CD14-positive monocyte (primary cell): ENCODE measurements around the gene ZYX. TPM values are rescaled to one million over a fixed set of nuclear protein-coding genes. Genes with fewer than 3 reads are reported as not detected.

Experiments used
- DNase-seq, 3 donors: peaks; one replicate each; pipeline ENCODE4 v3.0.0-alpha.2; 2011 to 2022
- H2AFZ ChIP-seq: 2 replicates; pipeline ENCODE4 v1.6.0; 2012; ENCODE audit warnings: mild to moderate bottlenecking, low read depth, low read length, inconsistent platforms; ENCODE audit not compliant: insufficient read depth, poor library complexity, severe bottlenecking
- H3K27ac ChIP-seq, 2 donors: 1 replicate in 1 of 2; 2 replicates in 1 of 2; pipeline ENCODE4 v1.5.1; 2012 to 2013; ENCODE audit warnings: low read length in 2 of 2, control low read depth in 1 of 2, inconsistent platforms in 1 of 2, low read depth in 1 of 2, mild to moderate bottlenecking in 1 of 2
- H3K27me3 ChIP-seq, 2 donors: one replicate each; pipeline versions ENCODE4 v1.6.0 to v1.6.1; 2011 to 2013; ENCODE audit warnings: low read length in 2 of 2; ENCODE audit not compliant: control insufficient read depth in 2 of 2, insufficient read depth in 2 of 2
- H3K36me3 ChIP-seq, 2 donors: replicated peaks in 1 of 2; 1 replicate in 1 of 2; 2 replicates in 1 of 2; pipeline versions ENCODE4 v1.5.1 to v1.6.1; 2012 to 2013; ENCODE audit warnings: low read length in 2 of 2, control low read depth in 1 of 2, inconsistent platforms in 1 of 2, mild to moderate bottlenecking in 1 of 2; ENCODE audit not compliant: insufficient read depth in 2 of 2, control insufficient read depth in 1 of 2
- H3K4me1 ChIP-seq, 2 donors: 1 replicate in 1 of 2; 2 replicates in 1 of 2; pipeline versions ENCODE4 v1.5.1 to v1.6.1; 2012 to 2013; ENCODE audit warnings: low read length in 2 of 2, control low read depth in 1 of 2, inconsistent platforms in 1 of 2, mild to moderate bottlenecking in 1 of 2, moderate library complexity in 1 of 2; ENCODE audit not compliant: insufficient read depth in 2 of 2, control insufficient read depth in 1 of 2
- H3K4me2 ChIP-seq: replicated peaks from 2 replicates; pipeline ENCODE3; 2012; ENCODE audit warnings: low read length, moderate library complexity, mild to moderate bottlenecking; ENCODE audit not compliant: poor library complexity, severe bottlenecking; ENCODE audit errors: extremely low read depth
- H3K4me3 ChIP-seq, 3 experiments: fragments of 200-600 bp in 1 of 3; sonication (generic) in 1 of 3; replicated peaks in 1 of 3; 1 replicate in 2 of 3; 2 replicates in 1 of 3; pipeline ENCODE4 v1.5.1; 2011 to 2013; ENCODE audit warnings: low read length in 3 of 3, mild to moderate bottlenecking in 3 of 3, control low read depth in 2 of 3, low read depth in 2 of 3, inconsistent platforms in 1 of 3, moderate library complexity in 1 of 3
- H3K79me2 ChIP-seq: 2 replicates; pipeline ENCODE4 v1.6.0; 2012; ENCODE audit warnings: mild to moderate bottlenecking, control low read depth, inconsistent platforms, low read length, moderate library complexity; ENCODE audit not compliant: insufficient read depth
- H3K9ac ChIP-seq: 2 replicates; pipeline ENCODE4 v1.6.0; 2017; ENCODE audit warnings: low read length, mild to moderate bottlenecking; ENCODE audit not compliant: insufficient read depth, poor library complexity, severe bottlenecking
- H3K9me3 ChIP-seq, 2 donors: replicated peaks in 1 of 2; 1 replicate in 1 of 2; 2 replicates in 1 of 2; pipeline versions ENCODE4 v1.5.1 to v1.6.1; 2012 to 2013; ENCODE audit warnings: low read length in 2 of 2, control low read depth in 1 of 2; ENCODE audit not compliant: control insufficient read depth in 1 of 2, insufficient read depth in 1 of 2
- H4K20me1 ChIP-seq: 2 replicates; pipeline ENCODE4 v1.6.0; 2012; ENCODE audit warnings: mild to moderate bottlenecking, low read length, control low read depth, moderate library complexity; ENCODE audit not compliant: insufficient read depth
- H3K27ac Mint-ChIP-seq, 7 donors: one replicate each; pipeline ENCODE4 v1.8.0; 2020; ENCODE audit warnings: mild to moderate bottlenecking in 7 of 7, mixed read lengths in 7 of 7, moderate library complexity in 6 of 7, inconsistent platforms in 2 of 7
- H3K27me3 Mint-ChIP-seq, 3 donors: one replicate each; pipeline ENCODE4 v1.8.0; 2021 to 2022; ENCODE audit warnings: low read depth in 3 of 3, mild to moderate bottlenecking in 3 of 3, mixed read lengths in 3 of 3, moderate library complexity in 3 of 3, inconsistent platforms in 1 of 3
- H3K36me3 Mint-ChIP-seq, 2 donors: one replicate each; pipeline ENCODE4 v1.8.0; 2020; ENCODE audit warnings: mixed read lengths in 2 of 2, inconsistent platforms in 1 of 2, mild to moderate bottlenecking in 1 of 2
- H3K4me1 Mint-ChIP-seq: one replicate; pipeline ENCODE4 v1.8.0; 2020; ENCODE audit warnings: mild to moderate bottlenecking, mixed read lengths
- H3K4me3 Mint-ChIP-seq, 2 donors: one replicate each; pipeline ENCODE4 v1.8.0; 2020; ENCODE audit warnings: mild to moderate bottlenecking in 2 of 2, mixed read lengths in 2 of 2, moderate library complexity in 1 of 2
- H3K9me3 Mint-ChIP-seq, 7 donors: one replicate each; pipeline ENCODE4 v1.8.0; 2020 to 2022; ENCODE audit warnings: mixed read lengths in 7 of 7, mild to moderate bottlenecking in 6 of 7, moderate library complexity in 6 of 7, inconsistent platforms in 2 of 7
- CTCF ChIP-seq: fragments of 200-600 bp; IDR thresholded peaks from one replicate; pipeline ENCODE4 v1.8.0; 2022; ENCODE audit warnings: antibody characterized with exemption, mild to moderate bottlenecking
- WGBS: methylation state at CpG from one replicate; pipeline ENCODE4 v1.1.5; 2013; ENCODE audit warnings: missing lambda C conversion rate; ENCODE audit not compliant: insufficient coverage; 5-methylcytosine and 5-hydroxymethylcytosine counted together
- intact Hi-C, 2 donors: fragments of 100-400 bp; cut with micrococcal nuclease; formaldehyde crosslinking; loops; one replicate each; pipeline versions ENCODE4 v1.15.0 to v1.15.1; 2023
- polyA plus RNA-seq, 3 donors: library from polyadenylated mRNA; depleted of rRNA in 1 of 3; unstranded in 2 of 3; stranded (reverse) in 1 of 3; fragments of 300-500 nt in 2 of 3; fragments of >200 nt in 1 of 3; fragmentation: Illumina TruSeq in 2 of 3; gene quantifications; 1 replicate in 2 of 3; 2 replicates in 1 of 3; pipeline ENCODE4 v1.2.3, GENCODE V29; 2012 to 2021

Gene ZYX
- polyA plus RNA-seq, 3 donors, result 198 to 417 (median 331) TPM

- peaks cover 21% of the 10 kb centered on the region for H3K4me1 Mint-ChIP-seq
- H3K9me3 ChIP-seq, result no peaks in the 10 kb centered on the region
- peaks cover 30 to 41% of the 10 kb centered on the region in 2 donors for H3K36me3 ChIP-seq
- H3K9ac ChIP-seq, result peak overlapping the region; percentile 100
- peak overlapping the region; percentile 97 for H3K4me2 ChIP-seq
- H3K9me3 Mint-ChIP-seq, result no peaks in the 10 kb centered on the region
- peak overlapping the region; percentile 81 to 99 (median 98) for H3K4me3 ChIP-seq
- no peaks in the 10 kb centered on the region for H3K27me3 ChIP-seq
- no peak for TF ChIP-seq CTCF
- peaks cover 68 to 79% of the 10 kb centered on the region in 2 donors for H3K4me1 ChIP-seq
- peaks cover 0 to 2% (median 0%) of the 10 kb centered on the region in 3 donors for H3K27me3 Mint-ChIP-seq
- H3K79me2 ChIP-seq, result peaks cover 100% of the 10 kb centered on the region
- no peak overlapping the region for H2AFZ ChIP-seq
- intact Hi-C loops, result loop anchor here (5.0 kb wide), 3 partner anchors 34 to 141 kb away; no protein-coding TSS in a partner anchor
- H3K27ac ChIP-seq, result peak overlapping the region; percentile 80 to 99
- DNase-seq, result no peak
- H4K20me1 ChIP-seq, result peaks cover 73% of the 10 kb centered on the region
- H3K4me3 Mint-ChIP-seq, result no peak overlapping the region
- WGBS, result no CpG with 5 or more reads among the region's 1 CpG
- H3K27ac Mint-ChIP-seq, result no peak overlapping the region
- peaks cover 0 to 22% of the 10 kb centered on the region in 2 donors for H3K36me3 Mint-ChIP-seq
These were observed 2.5 kb downstream of the ZYX start for GRCh38 chr7:143383642-143383957.

GRCh38 chr7:143384148-143384547, 3.0 kb downstream of the ZYX start:
- 3% methylated on average over 5 of the region's 5 CpGs for WGBS
- Histone ChIP-seq H3K4me1 (peaks cover 66 to 79% of the 10 kb centered on the region in 2 donors), H3K4me2 (peak overlapping the region; percentile 97), H3K27me3 (no peaks in the 10 kb centered on the region), H3K79me2 (peaks cover 100% of the 10 kb centered on the region), H3K9ac (peak overlapping the region; percentile 100), H3K36me3 (peaks cover 36 to 46% of the 10 kb centered on the region in 2 donors), H4K20me1 (peaks cover 79% of the 10 kb centered on the region), H3K27ac (peak overlapping the region; percentile 80 to 99), H3K9me3 (no peaks in the 10 kb centered on the region), H3K4me3 (peak overlapping the region; percentile 81 to 99 (median 98)), H2AFZ (no peak overlapping the region)
- Mint-ChIP-seq H3K36me3 (peaks cover 0 to 24% of the 10 kb centered on the region in 2 donors), H3K27ac (no peak overlapping the region), H3K4me1 (peaks cover 19% of the 10 kb centered on the region), H3K27me3 (no peaks in the 10 kb centered on the region), H3K9me3 (no peaks in the 10 kb centered on the region), H3K4me3 (no peak overlapping the region)
- no peak for TF ChIP-seq CTCF
- DNase-seq, result peak in 2 of 3 donors; percentile 56 to 58
- intact Hi-C loops, result loop anchor here (5.0 kb wide), 3 partner anchors 33 to 142 kb away; no protein-coding TSS in a partner anchor
